ENCODE data around the gene PLAC9. TPM values are rescaled to one million over a fixed set of nuclear protein-coding genes. Genes with fewer than 3 reads are reported as not detected.

PLAC9 gene
- total and polyA plus RNA-seq, 3 donors from 2014 or later: 13.1 to 47.0 (median 20.7) TPM

DNA sequence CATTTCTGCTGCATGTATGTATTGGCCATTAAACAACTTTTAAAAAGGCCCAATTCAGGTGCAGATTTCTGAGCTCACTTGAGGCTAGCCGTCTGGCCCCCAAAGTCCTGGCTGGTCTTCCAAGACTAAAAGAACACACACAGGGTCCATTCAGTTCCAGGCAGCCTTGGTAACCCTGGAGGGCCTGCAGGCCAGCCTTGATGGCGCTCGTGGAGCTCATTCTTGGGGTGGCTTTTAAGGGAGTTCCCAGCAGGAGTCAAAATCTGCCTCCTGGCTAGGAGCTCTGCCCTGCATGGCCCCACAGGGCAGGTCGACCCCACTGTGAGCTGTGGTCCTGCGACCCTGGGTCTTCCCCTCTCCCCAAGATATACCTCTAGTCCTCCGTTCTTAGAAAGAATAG lies 44.0 kb downstream of the PLAC9 start:
- Histone ChIP-seq H3K4me1 (no peaks in the 10 kb centered on the region), H3K4me3 (no peak overlapping the region), H3K27ac (no peak overlapping the region), H3K36me3 (ENCODE audit: low read depth, missing control alignments) (no peaks in the 10 kb centered on the region), H3K9me3 (no peaks in the 10 kb centered on the region), H3K27me3 (no peaks in the 10 kb centered on the region)
- no peak for DNase-seq
- TF ChIP-seq, protein P1, sequence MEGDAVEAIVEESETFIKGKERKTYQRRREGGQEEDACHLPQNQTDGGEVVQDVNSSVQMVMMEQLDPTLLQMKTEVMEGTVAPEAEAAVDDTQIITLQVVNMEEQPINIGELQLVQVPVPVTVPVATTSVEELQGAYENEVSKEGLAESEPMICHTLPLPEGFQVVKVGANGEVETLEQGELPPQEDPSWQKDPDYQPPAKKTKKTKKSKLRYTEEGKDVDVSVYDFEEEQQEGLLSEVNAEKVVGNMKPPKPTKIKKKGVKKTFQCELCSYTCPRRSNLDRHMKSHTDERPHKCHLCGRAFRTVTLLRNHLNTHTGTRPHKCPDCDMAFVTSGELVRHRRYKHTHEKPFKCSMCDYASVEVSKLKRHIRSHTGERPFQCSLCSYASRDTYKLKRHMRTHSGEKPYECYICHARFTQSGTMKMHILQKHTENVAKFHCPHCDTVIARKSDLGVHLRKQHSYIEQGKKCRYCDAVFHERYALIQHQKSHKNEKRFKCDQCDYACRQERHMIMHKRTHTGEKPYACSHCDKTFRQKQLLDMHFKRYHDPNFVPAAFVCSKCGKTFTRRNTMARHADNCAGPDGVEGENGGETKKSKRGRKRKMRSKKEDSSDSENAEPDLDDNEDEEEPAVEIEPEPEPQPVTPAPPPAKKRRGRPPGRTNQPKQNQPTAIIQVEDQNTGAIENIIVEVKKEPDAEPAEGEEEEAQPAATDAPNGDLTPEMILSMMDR (IDR thresholded peaks at IDR 0.05): no peak
- no peak for TF ChIP-seq POLR2A (IDR thresholded peaks at IDR 0.05)
- WGBS, 2 donors: 88% methylated on average over 6 of the region's 6 CpGs
- intact Hi-C loops (cut with DNase I; ENCODE audit: low total_unique reads): no loop called here

DNA sequence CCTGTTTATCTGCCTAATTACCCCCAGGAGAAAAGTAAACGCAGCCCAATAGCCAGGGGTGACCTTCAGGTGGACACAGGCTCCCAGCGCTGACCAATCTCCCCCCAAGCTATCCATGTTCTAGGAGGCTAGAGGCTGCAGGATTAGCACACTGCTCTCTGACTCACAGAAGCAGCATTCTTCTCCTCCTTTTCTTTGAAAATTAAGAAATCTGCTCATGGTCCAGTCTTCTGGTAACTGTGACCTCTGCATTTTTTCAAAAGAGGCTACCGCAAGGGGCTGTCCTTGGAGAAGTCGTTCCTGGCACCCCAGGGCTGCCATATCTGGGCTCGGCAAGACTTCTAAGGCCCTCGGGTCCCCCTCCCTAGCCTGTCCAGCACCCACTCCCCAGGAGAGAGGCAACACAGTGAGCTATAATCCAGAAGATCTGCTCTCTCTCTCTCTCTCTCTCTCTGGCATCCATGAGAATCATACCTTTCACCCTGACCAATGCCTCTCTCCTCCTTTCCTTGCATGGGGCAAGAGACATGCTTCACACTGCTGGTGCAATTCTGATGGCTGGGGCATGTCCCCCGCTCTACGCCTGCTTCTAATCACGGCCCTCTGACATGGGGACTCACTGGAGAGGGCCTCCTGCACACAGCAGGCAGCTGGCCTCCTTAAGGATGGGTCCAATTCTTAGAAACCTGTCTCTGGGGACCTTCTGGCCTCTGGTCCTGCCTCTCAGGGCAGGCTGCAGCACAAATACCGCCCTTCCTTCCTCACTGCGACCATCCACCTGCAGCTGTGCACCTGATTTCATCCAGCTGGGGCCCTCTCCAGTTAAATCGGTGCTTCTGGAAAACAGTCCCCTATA lies 45.5 kb downstream of the PLAC9 start:
- WGBS, 2 donors: 58 to 77% methylated on average over 11 to 12 of the region's 12 CpGs
- H3K4me3 ChIP-seq: no peak overlapping the region
- H3K4me1 ChIP-seq: no peaks in the 10 kb centered on the region
- H3K27me3 ChIP-seq: no peaks in the 10 kb centered on the region
- H3K9me3 ChIP-seq: no peaks in the 10 kb centered on the region
- no peak overlapping the region for H3K27ac ChIP-seq
- no peak for DNase-seq
- intact Hi-C loops (cut with DNase I; ENCODE audit: low total_unique reads): no loop called here
- no peak for TF ChIP-seq POLR2A (IDR thresholded peaks at IDR 0.05)
- TF ChIP-seq, protein P1 (IDR thresholded peaks at IDR 0.05): no peak
- no peaks in the 10 kb centered on the region for H3K36me3 ChIP-seq (ENCODE audit: low read depth, missing control alignments)

DNA sequence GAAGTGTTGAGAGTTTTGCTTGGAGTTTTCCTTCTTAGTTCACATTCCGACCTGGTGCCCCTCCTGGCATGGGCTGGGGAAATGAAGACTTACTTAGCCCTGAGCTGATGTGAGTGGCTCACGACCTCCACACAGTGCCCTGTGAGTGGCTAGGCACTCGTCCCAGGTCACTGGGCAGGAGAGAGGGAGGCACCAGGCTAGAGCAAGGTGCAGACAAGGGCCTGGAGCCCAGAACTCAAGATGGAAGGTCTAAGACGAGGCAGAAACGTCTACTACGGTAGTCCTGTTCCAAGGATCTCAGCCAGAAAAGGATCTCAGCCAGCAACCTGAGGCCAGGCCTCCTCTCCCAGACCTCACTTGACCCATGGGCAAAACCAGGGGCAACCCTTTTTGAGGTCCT lies 50.5 kb downstream of the PLAC9 start:
- no peak for DNase-seq
- Histone ChIP-seq H3K9me3 (no peaks in the 10 kb centered on the region), H3K36me3 (ENCODE audit: low read depth, missing control alignments) (no peaks in the 10 kb centered on the region), H3K4me3 (no peak overlapping the region), H3K27ac (no peak overlapping the region), H3K4me1 (peaks cover 4% of the 10 kb centered on the region), H3K27me3 (no peaks in the 10 kb centered on the region)
- WGBS, 2 donors: 68 to 83% methylated on average over 6 of the region's 6 CpGs
- no peak for TF ChIP-seq POLR2A (IDR thresholded peaks at IDR 0.05)
- TF ChIP-seq, protein P1 (IDR thresholded peaks at IDR 0.05): no peak
- intact Hi-C loops (cut with DNase I; ENCODE audit: low total_unique reads): no loop called here

DNA sequence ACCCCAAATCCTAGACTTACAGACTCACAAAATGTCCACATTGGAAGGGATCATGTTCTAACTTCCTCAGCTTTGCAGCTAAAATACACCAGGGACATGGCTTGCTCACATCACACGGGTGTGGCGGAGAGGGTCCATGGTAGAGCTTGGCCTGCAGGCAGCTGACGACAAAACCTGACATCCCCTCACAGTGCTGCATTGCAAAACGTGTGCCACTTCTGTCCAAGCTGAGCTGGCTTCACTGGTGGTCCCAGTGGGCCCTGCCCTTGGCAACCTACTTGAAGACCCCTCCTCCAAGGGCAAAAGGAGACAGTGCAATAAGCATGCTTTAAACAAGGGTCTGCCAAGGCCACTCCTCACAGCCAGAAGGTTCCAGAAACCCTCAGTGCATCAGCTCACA lies 50.9 kb downstream of the PLAC9 start:
- WGBS, 2 donors: 90% methylated on average over 4 of the region's 4 CpGs; no CpG with 5 or more reads in 1 of the 2 donors
- no peaks in the 10 kb centered on the region for H3K36me3 ChIP-seq (ENCODE audit: low read depth, missing control alignments)
- H3K27ac ChIP-seq: no peak overlapping the region
- H3K4me1 ChIP-seq: peaks cover 4% of the 10 kb centered on the region
- no peak for DNase-seq
- no peak overlapping the region for H3K4me3 ChIP-seq
- TF ChIP-seq, protein P1 (IDR thresholded peaks at IDR 0.05): no peak
- no peak for TF ChIP-seq POLR2A (IDR thresholded peaks at IDR 0.05)
- no peaks in the 10 kb centered on the region for H3K9me3 ChIP-seq
- H3K27me3 ChIP-seq: no peaks in the 10 kb centered on the region
- intact Hi-C loops (cut with DNase I; ENCODE audit: low total_unique reads): no loop called here

DNA sequence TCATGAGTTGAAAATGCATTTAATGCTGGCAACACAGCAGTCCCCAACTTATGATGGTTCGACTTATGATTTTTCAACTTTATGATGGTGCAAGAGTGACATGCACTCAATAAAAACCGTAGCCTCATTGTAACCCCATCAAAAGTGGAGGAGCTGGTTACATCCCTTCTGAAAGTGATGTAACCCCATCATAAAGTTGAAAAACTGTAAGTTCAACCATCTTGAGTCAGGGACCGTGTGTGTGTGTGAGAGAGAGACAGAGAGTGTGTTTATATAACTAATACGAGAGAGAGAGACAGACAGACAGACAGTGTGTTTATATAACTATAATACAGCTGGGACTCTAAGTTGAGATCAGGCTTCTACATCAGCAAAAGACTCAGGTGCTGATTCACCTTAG lies 51.8 kb downstream of the PLAC9 start:
- Histone ChIP-seq H3K4me1 (peaks cover 4% of the 10 kb centered on the region), H3K36me3 (ENCODE audit: low read depth, missing control alignments) (no peaks in the 10 kb centered on the region), H3K27me3 (no peaks in the 10 kb centered on the region), H3K4me3 (no peak overlapping the region), H3K27ac (no peak overlapping the region), H3K9me3 (no peaks in the 10 kb centered on the region)
- TF ChIP-seq, protein P1 (IDR thresholded peaks at IDR 0.05): no peak
- no peak for TF ChIP-seq POLR2A (IDR thresholded peaks at IDR 0.05)
- intact Hi-C loops (cut with DNase I; ENCODE audit: low total_unique reads): no loop called here
- WGBS, 2 donors: 84 to 96% methylated on average over 4 of the region's 4 CpGs
- no peak for DNase-seq

Measured in testis (tissue), 3 donors.